WTC11 (cell line): ENCODE measurements around the gene KCNK17. TPM values are rescaled to one million over a fixed set of nuclear protein-coding genes. Genes with fewer than 3 reads are reported as not detected.

Source experiments
- ATAC-seq: fragments of 200-7000 bp; cut with Tn5 transposase; 2 replicates; pipeline ENCODE4 v1.10.0; 2021; ENCODE audit warnings: mild to moderate bottlenecking, moderate library complexity
- CTCF ChIA-PET: fragments of 300-600 bp; sonication (Branson Sonifier 250); formaldehyde crosslinking; loops from one replicate; lab custom pipeline; 2021; ENCODE audit warnings: antibody characterized with exemption; lab: Charles Lee
- POLR2A ChIA-PET: fragments of 350-600 bp; sonication (Branson Sonifier 250); formaldehyde crosslinking; loops from one replicate; lab custom pipeline; 2021; ENCODE audit warnings: antibody characterized with exemption; lab: Charles Lee
- DNase-seq: peaks from one replicate; pipeline ENCODE4 v3.0.0; 2021; ENCODE audit warnings: low spot score
- H3K27ac Mint-ChIP-seq: 2 replicates; pipeline ENCODE4 v1.8.0; 2021; ENCODE audit warnings: mixed read lengths
- H3K27me3 Mint-ChIP-seq: 2 replicates; pipeline ENCODE4 v1.8.0; 2021; ENCODE audit warnings: low read depth, mild to moderate bottlenecking, moderate library complexity, mixed read lengths
- H3K36me3 Mint-ChIP-seq: 2 replicates; pipeline ENCODE4 v1.8.0; 2021; ENCODE audit warnings: mixed read lengths
- H3K4me1 Mint-ChIP-seq: 2 replicates; pipeline ENCODE4 v1.8.0; 2022; ENCODE audit warnings: mixed read lengths
- H3K4me3 Mint-ChIP-seq: 2 replicates; pipeline ENCODE4 v1.8.0; 2021; ENCODE audit warnings: mild to moderate bottlenecking, moderate library complexity, mixed read lengths
- H3K9me3 Mint-ChIP-seq: 2 replicates; pipeline ENCODE4 v1.8.0; 2021; ENCODE audit warnings: mixed read lengths
- AR ChIP-seq: fragments of 250-450 bp; sonication (Bioruptor Pico); IDR thresholded peaks from 2 replicates; pipeline ENCODE4 v1.9.0; 2021; ENCODE audit warnings: mild to moderate bottlenecking
- CDX4 ChIP-seq: fragments of 250-450 bp; sonication (Bioruptor Pico); IDR thresholded peaks from 2 replicates; pipeline ENCODE4 v1.9.0; 2021; ENCODE audit warnings: moderate library complexity, mild to moderate bottlenecking, inconsistent platforms, borderline replicate concordance
- CTCF ChIP-seq: fragments of 200-600 bp; IDR thresholded peaks from 2 replicates; pipeline ENCODE4 v1.8.0; 2022; ENCODE audit warnings: antibody characterized with exemption
- E2F4 ChIP-seq: sonication (generic); formaldehyde crosslinking; IDR thresholded peaks from 2 replicates; pipeline ENCODE4 v1.8.1; 2022; ENCODE audit warnings: low read depth, mild to moderate bottlenecking, moderate library complexity, missing genetic modification reagents, borderline replicate concordance
- GRHL2 ChIP-seq: fragments of 250-450 bp; sonication (Bioruptor Pico); IDR thresholded peaks from 2 replicates; pipeline ENCODE4 v1.8.0; 2022; ENCODE audit warnings: mild to moderate bottlenecking, moderate library complexity; ENCODE audit not compliant: insufficient replicate concordance, severe bottlenecking
- GTF2I ChIP-seq: fragments of 250-450 bp; sonication (Bioruptor Pico); conservative IDR thresholded peaks from 2 replicates; pipeline ENCODE4 v1.4.0; 2021; ENCODE audit warnings: mild to moderate bottlenecking
- JUN ChIP-seq: sonication (generic); formaldehyde crosslinking; IDR thresholded peaks from 2 replicates; pipeline ENCODE4 v1.8.0; 2023; ENCODE audit warnings: mild to moderate bottlenecking, missing genetic modification reagents
- KAT7 ChIP-seq: sonication (generic); formaldehyde crosslinking; IDR thresholded peaks from 2 replicates; pipeline ENCODE4 v1.8.1; 2023; ENCODE audit warnings: missing genetic modification reagents, mild to moderate bottlenecking, borderline replicate concordance
- MAX ChIP-seq: sonication (generic); formaldehyde crosslinking; IDR thresholded peaks from 2 replicates; pipeline ENCODE4 v1.8.0; 2022; ENCODE audit warnings: mild to moderate bottlenecking, missing genetic modification reagents
- MLX ChIP-seq: sonication (generic); formaldehyde crosslinking; IDR thresholded peaks from 2 replicates; pipeline ENCODE4 v1.8.1; 2023; ENCODE audit warnings: mild to moderate bottlenecking, missing genetic modification reagents, moderate library complexity
- NFE2L1 ChIP-seq: sonication (generic); formaldehyde crosslinking; IDR thresholded peaks from 2 replicates; pipeline ENCODE4 v1.8.1; 2023; ENCODE audit warnings: missing genetic modification reagents
- NFYB ChIP-seq: sonication (generic); formaldehyde crosslinking; conservative IDR thresholded peaks from 2 replicates; pipeline ENCODE4 v1.8.0; 2022; ENCODE audit warnings: low read depth, missing genetic modification reagents
- NR2C2 ChIP-seq: sonication (generic); formaldehyde crosslinking; IDR thresholded peaks from 2 replicates; pipeline ENCODE4 v1.8.0; 2022; ENCODE audit warnings: mild to moderate bottlenecking, missing genetic modification reagents
- RORB ChIP-seq: fragments of 250-450 bp; sonication (Bioruptor Pico); IDR thresholded peaks from 2 replicates; pipeline ENCODE4 v1.9.0; 2021; ENCODE audit warnings: mild to moderate bottlenecking
- ZBTB21 ChIP-seq: sonication (generic); formaldehyde crosslinking; IDR thresholded peaks from 2 replicates; pipeline ENCODE4 v1.8.1; 2023; ENCODE audit warnings: mild to moderate bottlenecking, missing genetic modification reagents, borderline replicate concordance
- ZNF138 ChIP-seq: sonication (generic); formaldehyde crosslinking; conservative IDR thresholded peaks from 2 replicates; pipeline ENCODE4 v1.8.1; 2022; ENCODE audit warnings: mild to moderate bottlenecking, moderate library complexity, missing genetic modification reagents
- ZNF232 ChIP-seq: sonication (generic); formaldehyde crosslinking; IDR thresholded peaks from 2 replicates; pipeline ENCODE4 v1.8.0; 2022; ENCODE audit warnings: mild to moderate bottlenecking, missing genetic modification reagents
- ZNF281 ChIP-seq: sonication (generic); formaldehyde crosslinking; IDR thresholded peaks from 2 replicates; pipeline ENCODE4 v1.8.0; 2023; ENCODE audit warnings: mild to moderate bottlenecking, missing genetic modification reagents
- ZNF532 ChIP-seq: fragments of 250-450 bp; sonication (Bioruptor Pico); IDR thresholded peaks from 2 replicates; pipeline ENCODE4 v1.9.0; 2021; ENCODE audit warnings: mild to moderate bottlenecking, borderline replicate concordance
- ZSCAN18 ChIP-seq: fragments of 250-450 bp; sonication (Bioruptor Pico); IDR thresholded peaks from 2 replicates; pipeline ENCODE4 v2.1.2; 2022; ENCODE audit warnings: mild to moderate bottlenecking, moderate library complexity
- total RNA-seq: library from RNA; stranded (reverse); gene quantifications from 3 replicates; pipeline ENCODE4 v1.2.3, GENCODE V29; 2021

KCNK17 gene
- total RNA-seq, 1 experiment from 2014 or later: 2.1 TPM

GRCh38 chr6:39280247-39280731, 33.9 kb downstream of the KCNK17 start (continued):
- TF ChIP-seq ZNF532 (no peak), GTF2I (CRISPR knock-in tag) (no peak), ZSCAN18 (CRISPR knock-in tag) (no peak), JUN (no peak), MAX (CRISPR knock-in tag) (no peak), NFE2L1 (no peak), RORB (CRISPR knock-in tag) (no peak), AR (CRISPR knock-in tag) (no peak), ZNF281 (CRISPR knock-in tag) (no peak), ZNF232 (CRISPR knock-in tag) (no peak)

- peaks cover 5% of the 10 kb centered on the region for H3K27me3 Mint-ChIP-seq
- DNase-seq (no peak), ATAC-seq (no peak)
- no peaks in the 10 kb centered on the region for H3K36me3 Mint-ChIP-seq
- CTCF ChIA-PET: interaction anchor here (1.2 kb wide), 1 partner anchor 22 kb away, joined by 5 read pairs; no protein-coding TSS in a partner anchor
- H3K4me1 Mint-ChIP-seq: peaks cover 14% of the 10 kb centered on the region
- H3K9me3 Mint-ChIP-seq: 0 out of 2 replicates have a peak, but pooled peaks cover 3% of the 10 kb centered on the region
- no peak overlapping the region for H3K27ac Mint-ChIP-seq
- no peak overlapping the region for H3K4me3 Mint-ChIP-seq
- POLR2A ChIA-PET: no interaction called here
- TF ChIP-seq RORB (CRISPR knock-in tag): no peak
- no peak for TF ChIP-seq GRHL2
- no peak for TF ChIP-seq NR2C2 (CRISPR knock-in tag)
- no peak for TF ChIP-seq ZNF232 (CRISPR knock-in tag)
- TF ChIP-seq ZNF138: no peak
- no peak for TF ChIP-seq NFYB (CRISPR knock-in tag)
- TF ChIP-seq CDX4 (CRISPR knock-in tag): no peak
- no peak for TF ChIP-seq KAT7 (CRISPR knock-in tag)
- no peak for TF ChIP-seq E2F4 (CRISPR knock-in tag)
- TF ChIP-seq MLX: no peak
- no peak for TF ChIP-seq ZBTB21 (CRISPR knock-in tag)
- TF ChIP-seq CTCF: no peak
These were observed 34.7 kb downstream of the KCNK17 start for GRCh38 chr6:39279539-39279938.
